Activated gamma-delta T cell treated with Interleukin-2 at 50 U/mL for 16 hours (primary cell): ENCODE data around the gene ACSM5.
"Not testable (repeated sequence)": the region's sequence is repeated elsewhere in the genome, so short reads cannot be mapped to it uniquely, and the experiment has no call there.

ENCODE experiments used
- DNase-seq: peaks from one replicate; pipeline ENCODE4 v3.0.0-alpha.2; 2020

Gene ACSM5

DNA sequence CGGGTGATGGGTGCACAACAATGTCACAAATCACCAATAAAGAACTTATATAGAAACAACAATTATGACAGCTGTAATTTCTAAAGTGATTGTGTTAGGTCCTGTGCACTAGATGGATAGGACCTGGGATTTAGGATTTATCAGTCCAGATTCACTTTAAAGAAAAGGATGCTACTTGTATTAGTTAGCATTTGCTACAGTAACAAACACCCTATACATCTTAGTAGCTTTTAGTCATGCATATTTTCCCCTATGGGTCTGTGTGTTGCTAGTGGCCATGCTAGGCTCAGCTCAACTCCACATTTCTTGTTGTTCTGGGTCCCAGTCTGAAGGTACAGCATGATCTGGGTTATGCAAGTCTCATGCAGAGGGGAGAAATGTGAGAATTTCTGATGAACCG is 49.9 kb downstream of the ACSM5 start:
- DNase-seq, result not testable (repeated sequence)

DNA sequence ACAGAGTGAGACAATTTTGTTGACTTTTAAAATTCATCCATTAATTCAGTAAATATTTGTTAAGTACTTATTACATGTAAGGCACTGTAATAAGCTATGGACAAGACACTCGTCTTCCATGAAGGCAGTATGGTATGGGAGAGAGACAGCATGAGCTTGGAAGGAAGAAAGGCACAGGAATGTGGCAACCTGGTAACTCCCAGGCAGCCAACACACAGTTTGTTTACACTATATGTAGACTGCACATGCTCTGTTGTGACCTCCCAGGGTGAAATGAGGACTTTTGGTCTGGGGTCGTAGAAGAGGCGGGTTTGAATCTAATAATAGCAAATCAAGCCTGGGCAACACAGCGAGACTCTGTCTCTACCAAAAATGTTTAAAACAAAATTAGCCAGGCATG is 51.0 kb downstream of the ACSM5 start:
- not testable (repeated sequence) for DNase-seq

DNA sequence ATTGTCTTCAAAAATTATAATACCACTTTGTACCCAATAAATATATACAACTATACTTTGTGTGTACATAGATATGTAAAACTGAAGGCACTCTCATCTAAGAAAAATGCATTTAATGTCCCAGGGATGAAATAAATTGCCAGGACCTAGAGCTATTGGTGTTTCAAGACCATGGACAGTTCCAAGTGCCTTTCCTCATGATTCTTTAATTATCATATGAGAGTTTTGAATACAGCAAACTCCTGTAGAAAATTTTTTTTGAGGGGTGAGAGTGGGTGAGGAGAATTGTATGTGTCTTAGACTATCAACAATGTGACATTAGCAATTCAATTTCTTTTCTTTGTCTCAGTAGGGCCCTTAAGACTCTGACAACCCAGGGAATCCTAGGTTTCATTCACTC is 59.6 kb downstream of the ACSM5 start:
- not testable (repeated sequence) for DNase-seq

DNA sequence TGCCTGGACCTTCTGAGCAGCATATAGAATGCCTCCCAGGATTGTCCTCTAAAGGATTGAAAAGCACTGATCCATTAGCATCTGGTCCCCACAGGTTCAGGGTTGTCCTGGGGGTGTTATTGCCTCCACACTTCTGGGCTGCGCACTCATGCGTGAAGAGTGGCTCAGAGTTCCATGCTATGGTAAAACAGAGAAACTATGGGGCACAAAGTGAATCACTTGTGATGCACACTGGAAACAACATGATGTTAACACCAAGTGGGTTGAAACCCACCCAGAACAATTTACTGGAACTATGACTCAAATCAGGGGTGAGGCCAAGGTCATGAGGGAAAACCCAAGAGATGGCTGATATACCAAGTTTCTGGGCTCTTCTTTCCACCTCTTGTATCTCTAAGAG is 60.6 kb downstream of the ACSM5 start:
- not testable (repeated sequence) for DNase-seq

DNA sequence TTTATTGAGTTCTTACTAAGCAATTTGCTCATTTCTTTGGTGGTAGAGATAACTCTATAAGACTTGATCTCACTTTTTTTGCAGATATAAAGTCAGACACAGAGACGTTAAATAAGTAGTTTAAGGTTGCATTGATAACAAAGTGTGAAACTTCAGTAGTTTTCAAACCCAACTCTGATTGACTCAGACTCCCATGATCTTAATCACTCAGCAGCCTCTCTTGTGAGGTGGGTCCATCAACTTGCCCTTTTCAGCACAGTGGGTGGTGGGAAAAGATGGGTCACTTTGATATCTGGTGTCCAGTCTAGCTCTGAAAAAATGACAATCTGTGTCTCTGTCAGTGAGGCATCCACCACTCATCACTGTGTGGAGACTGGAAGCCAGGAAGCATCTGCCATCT is 61.4 kb downstream of the ACSM5 start:
- not testable (repeated sequence) for DNase-seq

DNA sequence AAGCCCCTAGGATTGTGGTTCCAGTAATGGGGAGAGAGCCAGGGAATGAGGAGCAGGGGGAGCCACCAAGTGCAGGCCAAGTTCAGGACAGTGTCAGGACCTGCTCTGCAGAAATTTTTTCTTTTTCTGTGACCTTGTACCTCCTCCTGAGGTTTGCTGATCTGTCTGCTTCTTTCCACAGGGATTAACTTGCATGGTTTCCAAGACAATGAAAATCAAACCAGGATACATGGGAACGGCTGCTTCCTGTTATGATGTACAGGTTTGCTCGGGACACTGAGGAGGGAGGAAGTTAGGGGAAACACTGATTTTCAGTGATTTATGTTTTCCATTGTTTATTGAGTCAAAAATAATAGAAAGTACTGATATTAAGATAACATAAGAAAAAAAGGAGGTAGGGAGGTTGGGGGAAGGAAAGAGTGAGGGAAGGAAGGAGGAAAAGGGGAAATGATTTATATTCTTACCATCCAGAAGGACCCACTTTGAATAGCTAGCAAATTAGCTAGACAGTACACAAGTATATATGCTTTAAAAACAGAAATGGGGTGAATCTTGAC is 67.9 kb downstream of the ACSM5 start:
- not testable (repeated sequence) for DNase-seq

DNA sequence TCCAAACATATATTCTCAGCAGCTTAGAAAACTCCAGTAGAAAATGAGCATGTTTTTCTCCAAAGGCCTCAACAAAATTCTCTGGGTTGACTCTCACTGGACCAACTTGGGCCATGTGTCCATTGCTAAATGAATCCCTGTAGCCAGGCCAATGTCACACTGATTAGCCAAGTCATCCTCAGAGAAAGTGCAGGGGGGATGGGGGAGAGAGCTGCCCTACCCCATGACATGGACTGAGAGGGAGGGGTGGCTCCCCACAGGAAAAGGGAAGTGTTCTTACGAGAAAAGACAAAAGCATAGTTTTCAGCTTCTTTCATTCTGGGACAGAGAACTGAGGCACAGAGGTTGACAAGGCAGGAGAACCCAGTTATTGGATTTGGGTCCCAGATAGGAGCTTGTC is 74.7 kb downstream of the ACSM5 start:
- DNase-seq, result not testable (repeated sequence)

DNA sequence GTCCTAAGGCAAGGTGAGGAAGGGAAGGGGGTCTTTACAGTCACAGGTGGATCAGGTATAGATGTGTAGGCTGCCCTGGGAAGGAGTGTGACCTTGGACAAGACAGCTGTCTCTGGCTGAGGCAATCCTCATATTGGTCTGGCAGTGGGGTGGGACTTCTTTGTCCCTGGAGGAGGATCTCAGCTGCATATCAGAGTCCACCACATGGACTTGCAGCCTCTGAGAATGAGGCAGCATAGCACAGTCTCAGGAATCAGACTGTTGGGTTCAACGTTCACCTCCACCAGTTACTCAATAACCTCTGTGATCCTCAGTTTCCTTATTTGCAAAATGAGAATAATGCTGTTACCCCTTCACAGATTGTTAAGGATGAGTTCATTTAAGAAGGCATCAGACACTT is 75.4 kb downstream of the ACSM5 start:
- no peak for DNase-seq

DNA sequence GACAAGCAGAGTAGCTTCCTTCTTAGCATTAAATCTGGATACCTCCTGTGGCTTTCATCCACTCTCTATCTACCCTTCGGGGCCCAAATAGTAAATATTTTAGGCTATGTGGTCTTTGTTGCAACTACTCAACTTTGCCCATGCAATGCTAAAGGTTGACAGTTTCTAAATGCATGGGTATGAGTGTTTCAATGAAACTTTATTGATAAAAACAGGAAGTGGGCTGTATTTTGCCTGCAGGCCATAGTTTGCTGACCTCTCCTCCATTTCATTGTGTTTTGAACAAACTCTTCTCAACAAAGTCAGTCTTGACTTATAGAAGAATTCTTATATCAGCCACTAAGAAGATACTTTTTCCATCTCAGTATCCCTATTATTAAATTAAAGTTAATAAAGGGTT is 76.1 kb downstream of the ACSM5 start:
- DNase-seq, result no peak
